LHCN-M2 (cell line): ENCODE measurements around the gene LAMTOR1. TPM values are rescaled to one million over a fixed set of nuclear protein-coding genes. Genes with fewer than 3 reads are reported as not detected.

Source experiments
- DNase-seq: peaks from one replicate; pipeline ENCODE4 v3.0.0-alpha.2; 2012; ENCODE audit warnings: low read depth
- total RNA-seq: library from RNA; depleted of rRNA; stranded (reverse); fragments of >200 nt; gene quantifications from 2 replicates; pipeline ENCODE4 v1.2.3, GENCODE V29; 2014

The LAMTOR1 gene
- total RNA-seq, 1 experiment from 2014 or later = 150 TPM

DNA sequence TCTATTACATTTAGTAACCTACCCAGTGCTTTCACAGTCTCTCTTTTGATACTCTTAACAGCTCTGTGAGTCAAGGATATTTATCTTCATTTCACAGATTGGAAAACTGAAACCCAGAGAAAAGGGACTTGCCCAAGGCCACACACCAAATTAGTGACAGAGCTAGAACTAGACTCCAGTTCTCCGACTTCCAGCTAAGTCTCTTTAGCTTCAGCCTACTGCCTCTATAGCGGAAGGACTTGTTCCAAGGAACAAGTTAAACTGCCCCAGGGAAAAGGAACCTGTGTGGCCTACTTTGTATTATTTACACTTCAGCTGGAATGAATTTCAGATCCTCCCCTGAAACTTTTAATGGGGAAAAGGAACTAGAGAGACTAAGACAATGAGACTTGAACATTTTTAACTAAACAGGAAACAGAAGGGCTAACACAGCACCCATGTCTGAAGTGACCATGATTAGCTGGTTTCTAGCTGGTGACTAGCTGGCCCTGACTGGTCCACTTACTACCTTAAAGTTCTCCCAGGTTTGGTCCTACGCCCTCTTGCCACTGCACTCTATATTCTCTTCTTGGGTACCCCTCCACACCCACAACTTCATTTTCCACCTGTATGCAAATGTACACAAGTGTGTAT, 21.2 kb downstream of the LAMTOR1 start:
- DNase-seq = no peak

DNA sequence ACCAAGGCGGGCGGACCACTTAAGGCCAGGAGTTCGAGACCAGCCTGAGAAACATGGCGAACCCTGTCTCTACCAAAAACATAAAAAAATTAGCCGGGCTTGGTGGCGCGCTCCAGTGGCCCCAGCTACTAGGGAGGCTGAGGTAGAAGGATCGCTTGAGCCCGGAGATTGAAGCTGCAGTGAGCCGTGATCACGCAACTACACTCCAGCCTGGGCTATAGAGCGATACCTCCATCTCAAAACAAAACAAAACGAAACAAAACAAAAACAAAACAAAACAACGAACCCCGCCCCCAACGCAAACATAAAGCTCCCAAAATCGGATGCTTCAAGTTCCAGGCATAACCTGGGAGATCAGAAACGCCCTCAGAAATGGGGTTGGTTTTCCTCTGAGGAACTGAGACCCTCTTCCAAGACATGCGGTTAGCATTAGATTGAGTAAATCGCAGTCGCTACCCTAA, 21.9 kb downstream of the LAMTOR1 start:
- no peak for DNase-seq

DNA sequence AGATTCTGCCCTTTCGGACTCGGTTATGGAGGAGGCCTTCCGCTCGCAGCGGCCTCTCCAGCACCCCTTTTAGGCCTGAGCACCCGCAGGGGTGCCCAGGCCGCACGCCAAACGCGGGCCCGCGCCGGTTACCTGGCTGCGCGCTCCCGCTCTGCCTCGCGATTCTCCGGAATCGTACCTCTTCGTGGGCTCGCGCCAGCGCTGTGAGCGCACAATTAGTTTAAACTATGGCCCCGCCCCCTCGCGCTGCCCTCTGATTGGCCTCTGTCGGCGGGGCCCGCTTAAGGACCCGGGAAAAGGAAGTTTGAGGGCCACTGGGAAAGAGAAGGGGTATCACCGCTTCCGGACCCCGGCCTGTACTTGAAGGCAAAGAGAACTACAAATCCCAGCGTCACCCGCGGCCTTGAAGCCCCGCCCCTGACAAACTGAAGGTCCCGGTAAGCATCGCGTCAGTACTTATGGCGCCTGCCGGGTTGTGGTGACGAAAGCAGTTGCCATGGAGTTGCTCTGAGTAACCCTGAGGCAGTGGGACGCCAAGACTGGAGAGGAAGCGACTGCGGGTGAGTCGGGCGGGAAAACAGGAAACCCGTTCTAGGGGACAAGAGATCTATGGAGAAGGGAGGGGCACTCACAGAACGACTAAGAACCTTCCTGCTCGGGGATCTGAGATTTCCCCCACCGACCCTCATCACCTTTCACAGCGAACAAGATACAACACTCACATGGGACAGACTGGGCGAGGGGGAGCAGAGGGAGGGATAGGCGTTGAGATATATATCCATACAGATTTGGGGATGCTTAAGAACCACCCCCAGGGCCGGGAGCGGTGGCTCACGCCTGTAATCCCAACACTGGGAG, 22.5 kb downstream of the LAMTOR1 start, which contains the start of the genes LRRC51 and NUMA1:
TSS of gene LRRC51 (plus strand) at position 525 of the 858 bp plus-strand sequence. CDS start 8,234 bp downstream, outside the sequence.
TSS of gene NUMA1 (minus strand) at position 217 of the 858 bp plus-strand sequence. CDS start 44,599 bp downstream, outside the sequence.
- peak; percentile 100 for DNase-seq

DNA sequence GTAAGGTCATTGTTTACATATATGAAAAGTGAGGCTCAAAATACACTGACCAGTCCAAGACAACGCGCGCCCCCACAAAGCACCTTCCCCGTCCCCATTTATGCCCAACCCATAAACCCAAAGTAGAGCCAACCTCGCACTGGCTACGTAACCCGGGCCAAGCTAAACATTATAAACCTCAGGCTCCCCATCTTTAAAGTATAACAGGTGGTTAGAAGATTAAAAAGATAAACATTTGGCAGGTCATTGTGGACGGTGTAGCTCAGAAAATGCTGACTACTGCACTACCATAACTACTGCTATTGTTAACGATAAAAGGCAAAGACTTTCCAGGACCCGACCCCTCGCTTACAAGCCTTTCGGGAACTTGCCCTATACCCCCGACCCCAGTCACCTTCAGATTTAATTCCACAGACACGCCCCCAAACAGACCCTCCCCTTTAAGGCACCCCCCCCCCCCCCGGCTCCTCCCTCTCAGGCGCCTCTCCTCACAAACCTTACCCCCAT, 23.2 kb downstream of the LAMTOR1 start:
- no peak for DNase-seq

DNA sequence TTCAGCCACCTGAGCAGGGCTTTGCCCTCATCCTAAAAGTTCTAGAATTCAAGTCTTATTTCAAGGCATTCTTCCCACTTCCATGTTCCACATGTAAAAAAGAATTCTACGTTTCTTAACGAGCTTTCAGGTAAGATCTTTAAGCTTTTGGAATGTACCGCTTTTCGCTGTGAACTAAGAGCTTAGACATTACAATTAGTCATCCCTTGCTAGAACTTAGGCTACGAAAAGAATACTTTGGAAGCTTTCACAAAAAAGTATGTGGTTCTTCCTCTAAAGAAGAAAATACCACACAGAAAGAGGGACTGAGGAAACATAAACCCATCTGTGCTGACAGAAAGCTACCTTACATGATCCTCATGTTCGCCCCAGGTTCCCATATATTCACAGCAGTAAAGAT, 24.6 kb downstream of the LAMTOR1 start:
- no peak for DNase-seq

DNA sequence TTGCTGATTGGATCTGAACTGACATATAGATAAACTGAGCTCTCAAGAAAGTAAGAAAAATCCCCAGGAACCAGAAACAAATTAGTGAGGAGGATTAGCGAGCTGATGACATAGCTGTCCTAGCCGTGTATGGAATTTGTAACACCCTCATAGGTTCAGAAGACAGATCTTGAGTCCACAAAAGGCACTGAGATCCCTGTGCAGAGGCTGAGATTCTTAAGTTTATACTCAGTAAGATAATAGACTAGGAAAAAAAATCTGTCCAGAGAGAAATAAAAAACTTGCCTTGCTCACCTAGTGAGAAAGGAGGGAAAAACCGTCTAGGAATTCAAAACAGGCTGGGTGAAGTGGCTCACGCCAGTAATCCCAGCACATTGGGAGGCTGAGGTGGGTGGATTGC, 27.3 kb downstream of the LAMTOR1 start:
- DNase-seq = no peak

DNA sequence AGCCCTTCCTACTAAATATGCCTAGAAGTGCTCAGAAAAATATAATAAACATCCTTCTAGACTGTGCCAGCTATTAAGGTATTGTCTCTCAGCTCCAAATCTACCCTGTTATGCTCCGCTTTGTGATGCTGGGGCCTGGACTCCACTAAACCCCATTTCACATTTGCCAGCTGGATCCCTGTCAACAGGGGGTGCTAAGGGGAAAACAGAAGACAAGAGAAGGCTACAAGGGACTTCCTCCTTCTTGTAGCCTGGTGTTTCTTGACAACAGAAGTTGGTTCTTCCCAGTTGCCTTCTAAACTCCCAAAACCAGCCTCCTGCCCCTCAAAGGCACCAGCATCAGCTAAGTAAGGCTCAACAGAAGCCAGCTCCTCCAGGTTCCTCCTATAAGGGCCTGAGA, 28.0 kb downstream of the LAMTOR1 start:
- DNase-seq = peak; percentile 30

DNA sequence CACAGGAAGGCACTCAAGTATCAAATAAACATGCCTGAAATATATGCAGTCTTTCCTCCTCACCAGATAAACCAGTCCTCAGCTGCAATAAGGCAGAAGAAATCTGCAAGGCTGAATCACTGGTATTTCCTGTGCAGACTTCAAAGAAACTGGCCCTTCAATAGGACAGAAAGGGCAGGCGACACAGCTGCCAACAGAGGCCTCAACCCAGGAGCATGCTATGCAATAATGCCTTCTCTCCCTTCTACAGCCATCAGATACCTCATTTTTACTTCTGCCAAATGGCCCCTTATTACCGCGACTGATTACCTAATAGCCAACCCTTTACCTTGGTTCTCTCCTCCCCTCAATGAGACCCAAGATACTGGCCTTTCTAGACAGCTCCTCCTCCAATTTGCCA, 30.7 kb downstream of the LAMTOR1 start:
- DNase-seq = peak; percentile 74

DNA sequence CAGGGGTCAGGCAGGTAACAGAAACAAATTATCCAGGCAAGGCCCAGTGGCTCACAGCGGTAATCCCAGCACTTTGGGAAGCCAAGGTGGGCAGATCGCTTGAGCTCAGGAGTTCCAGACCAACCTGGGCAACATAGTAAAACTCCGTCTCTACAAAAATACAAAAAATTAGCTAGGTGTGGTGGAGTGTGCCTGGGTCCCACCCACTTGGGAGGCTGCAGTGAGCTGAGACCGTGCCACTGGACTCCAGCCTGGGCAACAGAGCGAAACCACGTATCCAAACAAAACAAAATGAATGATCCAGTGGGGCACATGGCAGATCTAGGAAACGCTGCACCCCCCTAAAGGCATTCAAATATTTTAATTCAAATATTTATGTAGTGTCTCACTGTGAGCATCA, 32.6 kb downstream of the LAMTOR1 start:
- no peak for DNase-seq

DNA sequence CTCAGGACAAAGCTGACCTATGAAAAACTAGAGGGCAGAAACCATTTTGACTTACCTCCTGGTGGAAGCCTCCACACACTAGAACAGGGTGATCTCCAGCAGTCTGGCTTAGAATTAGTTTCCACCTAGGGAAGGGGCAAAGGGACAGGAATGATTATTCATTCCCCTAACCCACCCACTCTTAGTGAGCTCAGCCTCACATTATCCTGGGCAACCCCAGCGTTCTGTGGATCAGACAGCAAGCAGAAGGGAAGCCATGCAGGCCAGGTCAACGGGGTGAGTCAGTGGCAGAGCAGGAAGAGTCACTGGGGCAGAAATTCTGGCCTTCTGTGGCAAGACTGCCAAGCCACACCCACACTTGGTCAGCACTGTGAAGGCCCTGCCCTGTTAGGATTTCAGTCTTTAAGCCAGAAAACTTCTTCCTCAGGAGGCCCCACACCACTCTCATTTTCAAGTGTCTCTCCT, 33.3 kb downstream of the LAMTOR1 start:
- peak; percentile 85 for DNase-seq

DNA sequence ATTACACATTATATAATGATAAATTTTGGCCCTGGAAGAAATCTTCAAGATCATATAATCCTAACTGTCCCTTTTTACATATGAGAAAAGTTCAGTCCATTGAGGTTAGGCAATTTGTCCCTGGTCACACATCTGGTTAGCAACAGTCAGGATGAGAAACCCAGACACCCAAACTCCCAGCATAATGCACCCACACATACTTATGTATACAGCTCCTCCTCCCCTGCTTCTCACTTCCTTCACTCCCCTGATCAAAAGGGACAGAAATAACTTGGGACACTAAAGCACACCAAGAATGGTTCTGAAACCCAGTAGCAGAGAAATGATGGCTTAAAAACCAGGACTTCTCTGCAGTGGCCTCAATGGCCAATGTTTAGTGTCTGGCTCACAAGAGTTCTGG, 33.9 kb downstream of the LAMTOR1 start:
- peak; percentile 26 for DNase-seq

DNA sequence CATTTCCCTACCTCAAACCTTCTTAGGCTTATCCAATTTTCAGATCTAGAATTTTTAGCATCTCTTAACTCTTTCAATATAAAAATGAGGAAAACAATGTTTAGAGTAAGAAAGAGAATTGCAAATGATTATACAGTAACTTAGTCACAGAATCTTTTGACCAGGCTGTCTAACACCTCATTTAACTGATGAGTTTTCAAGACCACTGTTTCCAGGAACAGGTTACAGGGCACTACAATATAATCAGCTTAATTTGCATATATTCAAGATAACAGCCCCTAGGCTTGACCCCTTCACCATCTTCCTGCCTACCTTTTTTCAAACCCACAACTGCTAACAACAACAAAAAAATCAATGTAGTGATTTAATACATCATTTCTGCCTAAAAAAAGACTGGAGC, 35.4 kb downstream of the LAMTOR1 start:
- DNase-seq = no peak

DNA sequence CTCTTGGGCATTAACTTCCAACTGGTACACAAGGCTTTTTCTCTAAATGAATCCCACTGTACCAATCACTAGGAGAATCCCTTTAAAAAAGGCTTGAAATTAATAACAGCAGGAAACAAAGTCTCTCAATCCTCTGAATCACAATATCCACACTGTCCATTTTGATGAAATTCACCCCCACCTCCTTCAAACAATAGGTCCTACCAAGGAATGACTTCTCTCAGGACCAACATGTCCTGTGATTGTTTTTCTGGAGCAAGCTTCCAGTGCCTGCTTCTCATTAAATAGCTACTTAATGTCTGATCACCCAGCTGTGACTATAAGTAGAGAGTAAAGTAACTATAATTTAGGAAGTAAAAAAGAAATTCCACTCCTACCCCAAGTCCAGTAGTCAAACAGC, 35.8 kb downstream of the LAMTOR1 start:
- no peak for DNase-seq

DNA sequence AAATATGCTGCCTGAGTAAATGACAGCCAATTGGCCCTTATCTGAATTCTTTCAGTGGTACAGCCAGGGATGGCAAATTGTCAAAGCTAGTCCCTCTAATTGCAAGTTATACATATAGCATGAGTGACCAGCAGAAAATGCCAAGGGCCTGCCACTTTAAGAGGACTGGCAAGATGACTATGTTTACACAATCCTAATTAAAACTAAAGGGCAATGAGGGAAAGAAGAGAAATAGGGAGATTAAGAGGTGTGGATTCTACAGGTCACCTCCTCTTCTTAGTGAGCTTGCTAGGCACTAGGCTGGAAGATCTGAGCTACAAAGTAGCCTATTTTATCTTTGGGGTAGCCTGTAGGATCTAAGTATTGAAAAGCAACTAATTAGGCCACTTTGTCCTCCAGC, 36.2 kb downstream of the LAMTOR1 start:
- DNase-seq = no peak

DNA sequence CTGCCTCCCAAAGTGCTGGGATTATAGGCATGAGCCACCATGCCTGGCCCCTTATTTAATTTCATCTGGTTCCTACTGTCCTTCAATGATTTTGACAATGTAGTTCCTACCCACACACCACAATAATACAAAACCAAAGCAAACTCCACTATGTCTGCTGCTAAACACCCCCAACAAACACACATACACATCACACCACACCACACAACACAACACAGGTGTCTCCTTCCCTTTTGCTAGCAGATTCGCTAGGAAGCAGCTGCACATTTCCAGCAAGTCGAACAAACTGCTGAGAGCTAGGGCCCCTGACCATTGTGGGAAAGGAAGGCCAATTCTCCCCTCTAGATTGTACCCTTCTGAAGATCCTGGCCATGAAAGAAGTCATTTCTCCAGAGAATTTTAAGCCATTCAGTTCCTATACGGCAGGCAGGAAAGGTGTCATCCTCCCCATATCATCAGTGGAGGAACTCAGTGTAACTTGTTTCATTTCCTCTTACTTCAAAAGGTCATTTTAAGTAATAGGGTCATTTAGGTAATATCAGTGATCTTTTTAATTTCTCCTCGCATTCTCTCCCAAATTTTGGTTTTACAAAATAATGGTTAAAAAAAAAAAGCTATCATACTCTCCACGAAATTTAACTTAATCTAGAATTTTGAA, 41.2 kb downstream of the LAMTOR1 start:
- no peak for DNase-seq

DNA sequence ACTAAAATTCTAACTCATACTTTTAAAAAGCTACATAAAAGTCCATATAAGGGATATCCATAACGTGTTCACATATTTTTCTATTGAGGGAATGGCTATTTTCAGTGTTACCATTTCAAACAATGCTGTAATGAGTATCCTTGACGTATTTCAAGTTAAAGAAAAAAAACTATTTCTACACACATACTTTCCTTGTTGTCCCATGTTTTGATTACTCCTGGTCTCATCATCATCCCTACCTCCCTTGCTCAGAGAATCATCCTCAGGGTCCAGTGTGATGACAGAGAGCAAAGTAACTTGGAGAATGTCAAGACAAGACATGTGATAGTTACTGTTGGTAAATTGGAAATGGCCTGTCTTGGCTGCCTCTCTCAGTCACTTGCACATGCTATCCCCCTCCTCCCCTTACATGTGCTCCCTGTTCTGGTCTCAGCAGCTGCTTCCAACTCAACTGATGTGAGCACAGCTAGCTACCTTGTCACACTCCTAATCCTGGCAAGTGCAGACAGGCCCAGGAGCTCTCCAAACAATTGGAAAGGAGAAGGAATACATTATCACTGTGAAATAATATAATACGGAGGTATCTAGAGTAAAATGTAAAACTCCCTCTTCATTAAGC, 44.6 kb downstream of the LAMTOR1 start:
- DNase-seq = peak; percentile 30

DNA sequence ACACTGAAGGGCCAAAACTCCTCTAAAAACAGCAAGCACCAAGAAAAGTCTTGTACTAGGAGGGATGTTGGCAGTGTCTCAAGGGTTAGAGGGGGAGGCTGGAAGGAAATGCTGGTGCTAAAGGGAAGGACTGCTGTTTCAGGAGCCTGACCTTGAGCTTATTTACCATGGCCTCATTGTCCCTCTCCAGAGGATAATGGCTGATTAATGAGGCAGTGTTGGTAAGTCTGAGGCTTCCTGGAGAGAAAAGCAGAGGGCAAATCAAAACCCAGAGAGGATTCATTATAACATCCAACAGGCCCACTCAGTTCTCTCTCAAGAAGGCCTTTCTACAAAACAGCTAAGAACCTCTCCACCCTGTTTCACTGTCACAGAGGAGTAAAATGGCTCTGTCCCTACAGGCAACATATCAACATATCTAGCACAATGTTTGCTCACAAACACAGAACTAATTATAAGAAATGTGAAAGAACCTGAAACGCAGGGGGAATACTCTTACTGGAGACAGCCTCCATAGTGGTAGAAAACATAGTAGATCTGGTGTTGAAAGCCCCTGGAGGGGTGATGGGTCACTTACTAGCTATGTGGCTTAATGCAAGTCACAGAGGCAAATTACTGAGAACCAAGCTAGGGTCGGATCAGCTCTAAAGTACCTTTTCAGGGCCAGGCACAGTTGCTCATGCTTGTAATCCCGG, 54.2 kb downstream of the LAMTOR1 start:
- DNase-seq = no peak
